GM12801 (cell line): Measurements from ENCODE around the gene BRD2.

Experiments
- CTCF ChIP-seq: IDR thresholded peaks from one replicate; pipeline ENCODE4 v1.5.1; 2011; ENCODE audit warnings: control low read depth; ENCODE audit not compliant: insufficient read length; ENCODE audit errors: extremely low read depth

The BRD2 gene

GRCh38 chr6:32945108-32945760, 23.2 kb upstream of the BRD2 start:
- no peak for TF ChIP-seq CTCF

DNA sequence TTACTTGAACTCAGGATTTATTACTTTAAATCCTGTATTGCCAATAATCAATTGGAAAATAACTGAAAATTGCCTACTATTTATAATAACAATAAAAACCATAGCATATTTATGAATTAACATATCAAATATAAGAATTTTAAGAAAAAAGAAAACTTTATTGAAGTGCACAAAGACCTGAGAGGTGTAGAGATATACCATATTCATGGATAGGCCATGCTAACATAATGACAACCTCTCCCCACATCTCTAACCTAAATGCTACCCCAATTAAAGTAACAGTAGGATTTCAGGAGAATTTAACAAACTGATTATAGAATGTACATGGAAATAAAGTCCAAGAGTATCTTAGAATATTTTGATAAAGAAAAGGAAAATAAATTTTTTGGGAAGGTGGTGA, 22.4 kb upstream of the BRD2 start:
- TF ChIP-seq CTCF = no peak

- no peak for TF ChIP-seq CTCF
Observed at GRCh38 chr6:32946893-32947292, 21.5 kb upstream of the BRD2 start.

DNA sequence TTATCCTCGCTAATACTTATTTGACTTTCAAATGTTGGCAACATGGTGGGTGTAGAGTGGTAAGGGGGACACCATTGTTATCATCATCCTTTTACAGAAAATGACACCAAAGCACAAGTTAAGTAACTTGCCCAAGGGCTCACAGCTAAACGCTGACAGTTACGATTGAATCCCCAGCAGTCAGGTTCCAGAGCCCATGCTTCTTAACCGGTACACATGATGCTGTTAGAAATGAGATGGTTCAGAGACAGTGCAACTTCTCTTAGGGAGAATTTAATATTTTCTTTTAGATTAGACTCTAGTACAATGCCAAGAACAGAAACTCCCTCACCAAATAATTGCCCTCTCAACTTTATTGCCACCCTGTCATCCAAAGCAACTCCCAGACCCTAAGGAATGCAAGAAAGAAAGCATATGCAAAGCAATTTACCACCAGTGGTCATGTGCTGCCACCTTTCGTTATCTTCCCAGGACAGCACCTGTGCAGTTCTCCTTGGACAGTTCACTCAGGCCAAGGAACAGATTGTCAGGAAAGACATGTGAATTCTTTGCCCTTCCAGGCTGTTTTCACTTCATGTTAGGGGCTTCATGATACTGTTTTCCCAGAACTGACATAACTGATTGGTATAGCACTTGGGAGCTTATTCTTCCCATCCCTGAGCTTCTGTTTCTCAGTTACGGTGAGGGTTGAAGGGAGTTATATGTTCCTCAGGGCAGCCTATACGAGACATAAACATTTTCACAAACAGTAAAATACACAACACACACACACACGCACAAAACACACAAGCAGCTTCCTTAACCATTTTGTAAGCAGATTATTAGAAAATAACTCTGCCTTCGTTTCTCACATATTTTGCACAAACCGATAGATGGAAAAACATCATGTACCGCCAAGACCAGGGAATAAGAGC, 20.6 kb upstream of the BRD2 start:
- no peak for TF ChIP-seq CTCF

- TF ChIP-seq CTCF = no peak
Observed at GRCh38 chr6:32949113-32949512, 19.3 kb upstream of the BRD2 start.

DNA sequence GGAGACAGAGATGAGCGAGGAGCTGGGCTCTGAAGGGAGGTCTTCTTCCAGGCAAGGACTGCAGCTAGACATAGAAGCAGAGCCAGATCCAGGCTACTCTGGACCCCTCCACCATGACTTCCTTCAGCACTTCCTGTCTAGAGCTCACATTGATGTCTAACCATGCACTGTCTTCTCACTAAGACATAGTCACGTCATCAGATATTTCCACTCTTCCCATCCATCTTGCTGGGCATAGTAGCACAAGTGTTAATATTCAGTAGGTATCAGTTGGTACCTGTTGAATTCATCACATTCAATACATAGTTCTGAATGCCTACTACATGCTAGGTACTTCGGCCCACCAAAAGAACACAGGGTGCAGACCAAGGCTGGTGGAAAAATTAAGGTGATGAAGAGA, 18.4 kb upstream of the BRD2 start:
- TF ChIP-seq CTCF = no peak

DNA sequence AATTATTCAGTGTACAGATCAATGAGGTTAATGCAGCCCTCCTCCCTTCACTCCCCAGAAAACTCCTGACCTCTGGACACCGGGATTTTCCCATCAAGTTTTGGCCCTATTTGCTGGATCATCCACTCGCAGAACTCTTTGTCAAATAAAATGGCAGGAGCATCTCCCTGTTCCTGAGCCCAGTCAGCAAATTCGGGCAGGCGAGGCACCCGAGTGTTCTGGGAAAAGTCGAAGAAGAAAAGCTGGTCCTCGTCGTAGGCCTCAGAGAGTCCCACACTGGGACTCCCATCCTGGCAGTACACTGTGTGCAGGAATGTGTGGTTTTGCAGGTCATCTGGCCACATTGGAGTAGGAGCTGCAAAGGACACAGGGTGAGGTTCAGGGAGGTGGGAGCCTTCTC, 17.9 kb upstream of the BRD2 start:
- no peak for TF ChIP-seq CTCF
